DOHH2 (cell line): ENCODE results near the gene BCAR3.
"Not testable (repeated sequence)": the region's sequence is repeated elsewhere in the genome, so short reads cannot be mapped to it uniquely, and the experiment has no call there.

Experiments
- H3F3A ChIP-seq: fragments of 200-600 bp; sonication (generic), shearing (Covaris generic); 2 replicates; pipeline ENCODE4 v1.6.0; 2016; ENCODE audit warnings: antibody characterized with exemption, mild to moderate bottlenecking; ENCODE audit not compliant: control insufficient read depth, insufficient read depth
- H3K27ac ChIP-seq: fragments of 200-600 bp; sonication (generic); 2 replicates; pipeline ENCODE4 v1.5.1; 2014; ENCODE audit warnings: low read depth, mild to moderate bottlenecking, low read length, moderate library complexity
- H3K27me3 ChIP-seq: fragments of 200-600 bp; sonication (generic); 2 replicates; pipeline ENCODE4 v1.6.1; 2014; ENCODE audit warnings: mild to moderate bottlenecking, low read length, mixed read lengths; ENCODE audit not compliant: control insufficient read depth
- H3K36me3 ChIP-seq: fragments of 200-600 bp; sonication (generic); 2 replicates; pipeline ENCODE4 v1.6.1; 2014; ENCODE audit warnings: mild to moderate bottlenecking, low read length, moderate library complexity, mixed read lengths; ENCODE audit not compliant: control insufficient read depth
- H3K4me1 ChIP-seq: fragments of 200-600 bp; sonication (generic); 2 replicates; pipeline ENCODE4 v1.6.1; 2014; ENCODE audit warnings: mild to moderate bottlenecking, low read length, mixed read lengths; ENCODE audit not compliant: control insufficient read depth
- H3K4me2 ChIP-seq: fragments of 200-600 bp; sonication (generic); 2 replicates; pipeline ENCODE4 v1.6.0; 2014; ENCODE audit warnings: mild to moderate bottlenecking, low read length, moderate library complexity
- H3K4me3 ChIP-seq: fragments of 200-600 bp; sonication (generic); 2 replicates; pipeline ENCODE4 v1.5.1; 2014; ENCODE audit warnings: mild to moderate bottlenecking, low read length, mixed read lengths
- H3K79me2 ChIP-seq: fragments of 200-600 bp; sonication (generic); 2 replicates; pipeline ENCODE4 v1.6.1; 2014; ENCODE audit warnings: mild to moderate bottlenecking, low read length, mixed read lengths; ENCODE audit not compliant: control insufficient read depth
- H3K9me2 ChIP-seq: fragments of 200-600 bp; sonication (generic); replicated peaks from 2 replicates; pipeline ENCODE4 v1.6.1; 2014; ENCODE audit warnings: mild to moderate bottlenecking, low read length, mixed read lengths; ENCODE audit not compliant: control insufficient read depth
- H3K9me3 ChIP-seq: fragments of 200-600 bp; sonication (generic); 2 replicates; pipeline ENCODE4 v1.6.1; 2014; ENCODE audit warnings: antibody characterized with exemption, low read length, mixed read lengths; ENCODE audit not compliant: control insufficient read depth, insufficient read depth
- H4K20me1 ChIP-seq: fragments of 200-600 bp; sonication (generic); 2 replicates; pipeline ENCODE4 v1.6.0; 2014; ENCODE audit warnings: low read depth, mild to moderate bottlenecking, antibody characterized with exemption, low read length, moderate library complexity; ENCODE audit not compliant: control insufficient read depth, insufficient read depth
- CTCF ChIP-seq: fragments of 200-600 bp; sonication (generic); IDR thresholded peaks from one replicate; pipeline ENCODE4 v1.5.1; 2014; ENCODE audit warnings: antibody characterized with exemption, mild to moderate bottlenecking, low read depth, low read length; ENCODE audit not compliant: poor library complexity, severe bottlenecking
- EZH2phosphoT487 ChIP-seq: fragments of 200-600 bp; sonication (generic); IDR thresholded peaks from 2 replicates; pipeline ENCODE4 v1.6.1; 2017; ENCODE audit warnings: borderline replicate concordance, mild to moderate bottlenecking, antibody characterized with exemption, low read length, moderate library complexity, mixed read lengths

BCAR3 gene

GRCh38 chr1:93554883-93555872 is 126.5 kb downstream of the BCAR3 start:
- Histone ChIP-seq H4K20me1 (no peaks in the 10 kb centered on the region), H3K4me2 (no peak overlapping the region), H3K9me2 (no peaks in the 10 kb centered on the region), H3K4me3 (no peak overlapping the region), H3K36me3 (peaks cover 10% of the 10 kb centered on the region), H3F3A (no peaks in the 10 kb centered on the region; the same call in 1 of the 2 replicates), H3K79me2 (no peaks in the 10 kb centered on the region), H3K4me1 (peaks cover 17% of the 10 kb centered on the region), H3K27me3 (no peaks in the 10 kb centered on the region; the same call in 1 of the 2 replicates), H3K27ac (no peak overlapping the region), H3K9me3 (no peaks in the 10 kb centered on the region)
- TF ChIP-seq EZH2phosphoT487: no peak
- TF ChIP-seq CTCF: no peak

GRCh38 chr1:93553886-93554490 is 127.6 kb downstream of the BCAR3 start:
- H3F3A ChIP-seq, H3K27ac ChIP-seq, H3K4me2 ChIP-seq, H3K9me2 ChIP-seq, H4K20me1 ChIP-seq, H3K27me3 ChIP-seq, H3K9me3 ChIP-seq, H3K79me2 ChIP-seq, H3K4me1 ChIP-seq, H3K4me3 ChIP-seq, H3K36me3 ChIP-seq: not testable (repeated sequence)

- no peak for TF ChIP-seq CTCF
- no peak for TF ChIP-seq EZH2phosphoT487
- H3F3A ChIP-seq: no peaks in the 10 kb centered on the region; the same call in 1 of the 2 replicates
- no peak overlapping the region for H3K27ac ChIP-seq
- no peaks in the 10 kb centered on the region for H3K79me2 ChIP-seq
- no peaks in the 10 kb centered on the region for H3K36me3 ChIP-seq
- no peaks in the 10 kb centered on the region for H3K9me3 ChIP-seq
- H3K9me2 ChIP-seq: no peaks in the 10 kb centered on the region
- H4K20me1 ChIP-seq: no peaks in the 10 kb centered on the region
- H3K4me1 ChIP-seq: peaks cover under 1% of the 10 kb centered on the region
- no peak overlapping the region for H3K4me3 ChIP-seq
- no peak overlapping the region for H3K4me2 ChIP-seq
- H3K27me3 ChIP-seq: no peaks in the 10 kb centered on the region; the same call in 1 of the 2 replicates
These were observed 128.7 kb downstream of the BCAR3 start for GRCh38 chr1:93552741-93553455.
